Activated CD8-positive, alpha-beta memory T cell treated with anti-CD3 and anti-CD28 coated beads, Interleukin-2, amount 50 U/mL, for 4 hours (primary cell): ENCODE data around the gene GBP7.

Source experiments
- DNase-seq: peaks from one replicate; pipeline ENCODE4 v3.0.0-alpha.2; 2020

Gene GBP7

DNA sequence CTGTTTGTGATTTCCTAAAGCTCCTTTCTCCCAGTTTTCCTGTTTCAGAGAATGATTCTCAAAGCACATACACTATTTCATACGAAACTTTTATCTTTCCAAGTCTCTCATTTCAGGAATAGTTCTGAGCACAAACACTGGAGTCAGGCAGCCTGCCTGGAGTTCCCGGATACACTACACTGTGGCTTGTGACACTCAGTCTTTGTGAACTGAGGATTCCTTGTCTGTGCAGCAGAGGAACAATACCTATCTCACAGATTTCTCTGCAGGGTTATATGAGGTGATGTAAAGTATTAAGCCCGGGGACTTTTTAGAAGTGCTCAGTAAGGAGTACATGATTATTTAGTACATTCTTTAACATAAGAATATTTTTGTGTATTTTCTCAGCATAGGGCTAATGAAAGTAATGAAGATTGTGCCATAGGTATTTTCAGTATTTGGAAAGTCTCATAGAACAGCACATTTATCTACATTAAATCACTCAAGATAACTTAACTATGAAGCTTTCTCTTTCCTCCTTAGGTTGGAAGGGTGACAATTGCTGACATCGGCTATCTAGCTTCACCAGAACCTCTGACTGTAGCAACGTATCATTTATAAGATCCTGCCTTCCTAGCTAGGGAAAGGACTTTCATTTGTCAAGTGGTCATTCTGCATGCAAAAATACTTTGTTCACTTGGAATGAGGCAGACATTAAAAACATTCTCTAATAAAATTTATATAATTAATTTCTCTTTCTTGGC is 62.8 kb downstream of the GBP7 start:
- DNase-seq: no peak

DNA sequence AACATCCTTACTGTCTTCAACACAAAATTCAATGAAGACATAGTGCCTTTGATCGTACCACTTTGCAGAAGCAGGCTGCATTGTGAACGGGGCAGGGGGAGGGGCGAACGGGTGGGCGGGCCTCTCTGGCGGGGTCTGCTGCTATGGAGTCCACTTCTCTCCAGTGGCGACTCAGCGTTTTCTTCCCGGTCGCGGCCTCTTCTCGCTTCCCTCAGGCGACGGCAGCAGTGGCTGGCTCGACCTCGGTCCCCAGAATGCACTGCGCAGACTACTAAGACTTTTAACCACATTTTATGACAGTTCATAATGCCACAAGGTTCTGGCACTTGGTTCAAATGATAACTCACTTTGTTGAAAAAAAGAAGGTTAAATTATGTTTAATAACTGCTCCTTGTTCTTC is 71.1 kb downstream of the GBP7 start:
- DNase-seq: no peak

DNA sequence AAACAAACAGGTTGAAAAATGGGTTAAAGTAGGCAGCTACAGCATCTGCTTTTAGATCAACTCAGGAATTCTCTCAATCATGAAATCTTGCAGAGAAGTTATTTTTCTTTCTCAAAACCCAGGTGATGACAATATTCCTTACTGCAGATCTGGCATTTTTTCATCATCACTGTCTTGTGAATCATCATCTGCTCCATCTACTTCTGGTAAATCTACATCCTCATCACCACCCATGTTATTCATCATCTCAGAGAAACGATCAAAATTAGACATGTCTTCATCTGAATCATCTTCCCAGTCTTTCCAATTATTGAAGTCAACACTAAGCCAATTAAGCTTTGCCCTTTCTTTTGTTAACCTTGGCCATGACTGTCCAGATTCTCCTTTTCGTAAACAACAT is 71.7 kb downstream of the GBP7 start:
- DNase-seq: no peak

- no peak for DNase-seq
Observed at GRCh38 chr1:89102021-89102420, 73.8 kb downstream of the GBP7 start.

DNA sequence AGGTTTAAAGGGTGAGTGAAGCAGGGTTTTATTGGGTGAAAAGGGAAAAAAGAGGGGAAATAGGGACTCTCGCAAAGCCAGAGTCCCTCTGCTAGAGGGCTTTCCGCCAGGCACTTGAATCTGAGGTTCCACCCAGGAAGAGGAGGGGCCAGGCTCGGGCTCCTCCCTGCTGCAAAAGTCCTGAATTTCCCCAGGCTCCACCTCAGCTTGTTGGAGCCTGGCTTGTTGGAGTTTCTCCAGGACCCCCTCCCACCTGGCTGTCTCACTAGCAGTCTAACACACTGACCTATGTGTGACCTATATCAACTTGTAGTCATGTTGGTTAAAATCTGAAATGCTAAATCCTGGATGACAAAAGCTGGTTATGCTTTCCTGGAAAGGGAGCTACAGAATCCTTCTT is 75.4 kb downstream of the GBP7 start:
- DNase-seq: no peak

DNA sequence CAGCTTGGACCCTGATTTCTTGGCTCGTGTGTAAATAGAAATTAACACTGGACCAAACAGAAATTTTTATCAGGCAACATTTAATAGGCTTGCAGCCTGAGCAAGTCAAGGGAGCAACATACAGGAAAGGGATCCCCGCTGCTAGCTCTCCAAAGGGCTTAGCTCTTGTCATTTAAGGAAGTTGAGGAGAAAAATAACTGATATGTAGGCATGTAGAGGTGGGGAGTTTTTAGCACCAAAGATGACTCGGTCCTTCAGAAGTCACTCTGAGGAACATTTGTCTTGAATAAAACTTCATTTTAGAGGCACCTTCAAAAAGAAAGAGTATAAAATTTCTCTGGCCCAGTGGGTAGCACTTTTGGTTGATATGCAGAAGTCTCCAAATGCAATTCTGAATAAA is 76.9 kb downstream of the GBP7 start:
- DNase-seq: no peak

DNA sequence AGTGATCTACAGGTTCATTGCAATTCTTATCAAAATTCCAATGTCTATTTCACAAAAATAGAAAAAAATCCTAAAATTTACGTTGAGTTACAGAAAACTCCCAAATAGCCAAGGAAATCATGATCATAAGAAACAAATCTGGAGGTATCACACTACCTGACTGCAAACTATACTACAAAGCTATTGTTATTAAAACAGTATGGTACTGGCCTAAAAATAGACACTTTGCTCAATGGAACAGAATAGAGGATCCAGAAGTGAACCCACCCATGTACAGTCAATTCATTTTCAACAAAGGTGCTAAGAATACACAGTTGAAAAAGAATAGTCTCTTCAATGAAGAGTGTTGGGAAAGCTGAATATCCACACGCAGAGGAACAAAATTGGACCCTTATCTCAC is 80.1 kb downstream of the GBP7 start:
- DNase-seq: no peak

- DNase-seq: no peak
Observed at GRCh38 chr1:89089962-89090361, 85.8 kb downstream of the GBP7 start.

GRCh38 chr1:89088572-89088971 is 87.2 kb downstream of the GBP7 start:
- DNase-seq: no peak

DNA sequence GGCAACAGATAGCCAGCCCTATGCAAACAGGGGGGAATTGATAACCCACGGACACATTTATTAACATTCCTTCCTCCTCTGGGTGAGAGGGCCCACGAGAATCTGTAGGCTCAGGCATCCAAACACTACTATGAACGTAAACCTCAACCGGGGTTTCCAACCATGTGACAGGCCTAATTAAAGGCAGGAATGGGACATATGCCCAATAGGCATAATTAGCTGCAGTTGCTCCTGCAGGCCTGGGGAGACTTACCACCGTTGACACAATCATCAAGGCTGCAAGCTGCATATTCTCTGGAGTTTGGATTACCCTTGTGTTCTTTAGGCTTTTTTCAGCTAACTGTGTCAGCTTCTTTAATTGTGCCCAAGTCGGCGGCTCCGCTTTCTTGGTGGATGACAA is 88.6 kb downstream of the GBP7 start:
- no peak for DNase-seq

- no peak for DNase-seq
Observed at GRCh38 chr1:89085781-89086180, 90.0 kb downstream of the GBP7 start.
